ENCODE results near the gene FKBP6.
"Not testable (repeated sequence)": the region's sequence is repeated elsewhere in the genome, so short reads cannot be mapped to it uniquely, and the experiment has no call there.

The FKBP6 gene

DNA sequence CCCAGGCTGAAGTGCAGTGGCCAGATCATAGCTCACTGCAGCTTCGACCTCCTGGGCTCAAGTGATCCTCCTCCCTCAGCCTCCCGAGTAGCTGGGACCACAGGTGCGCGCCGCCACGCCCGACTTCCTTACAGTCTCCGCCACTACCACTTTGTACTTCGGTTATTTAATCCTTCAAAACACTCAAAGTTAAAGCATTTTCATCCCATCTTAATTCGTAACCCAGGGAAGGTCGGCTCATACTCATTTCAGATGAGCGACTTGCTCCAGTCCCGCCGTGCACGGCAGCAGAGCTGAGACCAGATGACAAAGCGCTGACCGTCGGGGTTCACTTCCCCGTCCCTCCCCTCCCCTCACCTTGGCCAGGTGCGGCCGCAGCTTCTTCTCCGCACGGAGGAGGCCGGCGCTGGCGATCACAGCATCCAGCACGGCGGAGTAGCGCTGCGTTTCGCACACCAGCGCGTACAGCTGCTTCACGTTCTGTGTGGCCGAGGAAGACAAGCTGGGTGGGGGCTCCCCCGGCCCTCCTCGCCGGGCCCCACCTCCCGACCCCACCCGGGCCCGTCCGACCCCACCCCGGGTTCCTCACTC, 19.8 kb upstream of the FKBP6 start:
- peak overlapping the region; percentile 64 for H3K4me3 ChIP-seq (ENCODE audit: low read length)
- DNase-seq (ENCODE audit: low read depth) = peak; percentile 24
- TF ChIP-seq, protein P1, sequence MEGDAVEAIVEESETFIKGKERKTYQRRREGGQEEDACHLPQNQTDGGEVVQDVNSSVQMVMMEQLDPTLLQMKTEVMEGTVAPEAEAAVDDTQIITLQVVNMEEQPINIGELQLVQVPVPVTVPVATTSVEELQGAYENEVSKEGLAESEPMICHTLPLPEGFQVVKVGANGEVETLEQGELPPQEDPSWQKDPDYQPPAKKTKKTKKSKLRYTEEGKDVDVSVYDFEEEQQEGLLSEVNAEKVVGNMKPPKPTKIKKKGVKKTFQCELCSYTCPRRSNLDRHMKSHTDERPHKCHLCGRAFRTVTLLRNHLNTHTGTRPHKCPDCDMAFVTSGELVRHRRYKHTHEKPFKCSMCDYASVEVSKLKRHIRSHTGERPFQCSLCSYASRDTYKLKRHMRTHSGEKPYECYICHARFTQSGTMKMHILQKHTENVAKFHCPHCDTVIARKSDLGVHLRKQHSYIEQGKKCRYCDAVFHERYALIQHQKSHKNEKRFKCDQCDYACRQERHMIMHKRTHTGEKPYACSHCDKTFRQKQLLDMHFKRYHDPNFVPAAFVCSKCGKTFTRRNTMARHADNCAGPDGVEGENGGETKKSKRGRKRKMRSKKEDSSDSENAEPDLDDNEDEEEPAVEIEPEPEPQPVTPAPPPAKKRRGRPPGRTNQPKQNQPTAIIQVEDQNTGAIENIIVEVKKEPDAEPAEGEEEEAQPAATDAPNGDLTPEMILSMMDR (IDR thresholded peaks at IDR 0.05; ENCODE audit: insufficient read depth, low read depth, low read length, missing control alignments) = no peak

- peak within 1 kb of the TSS; percentile 64 for H3K4me3 ChIP-seq (ENCODE audit: low read length)
- TF ChIP-seq, protein P1 (IDR thresholded peaks at IDR 0.05; ENCODE audit: insufficient read depth, low read depth, low read length, missing control alignments) = no peak
- peak; percentile 44 for DNase-seq (ENCODE audit: low read depth)
Observed at GRCh38 chr7:73308665-73309214, 19.2 kb upstream of the FKBP6 start, which contains the start of gene NSUN5. Gene NSUN5 (minus strand): TSS chr7:73308826. CDS start chr7:73308790, 36 bp downstream.

DNA sequence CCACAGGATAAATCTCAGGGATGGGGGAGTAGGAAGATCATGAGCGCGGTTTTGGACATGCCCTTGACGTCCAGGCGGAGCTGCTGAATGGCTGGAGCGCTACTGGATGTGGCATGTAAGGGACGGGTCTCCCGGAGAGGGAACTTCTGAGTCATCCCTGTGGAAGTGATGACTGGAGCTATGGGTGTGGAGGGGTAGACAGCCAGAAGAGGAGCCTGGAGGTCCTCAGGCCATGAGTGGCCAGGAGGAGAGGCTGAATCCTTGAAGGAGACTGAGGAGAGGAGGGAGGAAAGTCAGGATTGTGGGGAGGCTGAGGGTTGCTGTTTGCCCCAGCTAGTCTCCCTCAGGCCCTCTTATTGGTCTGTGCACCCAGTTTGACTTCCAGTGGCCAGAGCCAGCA, 16.5 kb upstream of the FKBP6 start:
- DNase-seq (ENCODE audit: low read depth) = peak; percentile 17
- not testable (repeated sequence) for H3K4me3 ChIP-seq (ENCODE audit: low read length)

DNA sequence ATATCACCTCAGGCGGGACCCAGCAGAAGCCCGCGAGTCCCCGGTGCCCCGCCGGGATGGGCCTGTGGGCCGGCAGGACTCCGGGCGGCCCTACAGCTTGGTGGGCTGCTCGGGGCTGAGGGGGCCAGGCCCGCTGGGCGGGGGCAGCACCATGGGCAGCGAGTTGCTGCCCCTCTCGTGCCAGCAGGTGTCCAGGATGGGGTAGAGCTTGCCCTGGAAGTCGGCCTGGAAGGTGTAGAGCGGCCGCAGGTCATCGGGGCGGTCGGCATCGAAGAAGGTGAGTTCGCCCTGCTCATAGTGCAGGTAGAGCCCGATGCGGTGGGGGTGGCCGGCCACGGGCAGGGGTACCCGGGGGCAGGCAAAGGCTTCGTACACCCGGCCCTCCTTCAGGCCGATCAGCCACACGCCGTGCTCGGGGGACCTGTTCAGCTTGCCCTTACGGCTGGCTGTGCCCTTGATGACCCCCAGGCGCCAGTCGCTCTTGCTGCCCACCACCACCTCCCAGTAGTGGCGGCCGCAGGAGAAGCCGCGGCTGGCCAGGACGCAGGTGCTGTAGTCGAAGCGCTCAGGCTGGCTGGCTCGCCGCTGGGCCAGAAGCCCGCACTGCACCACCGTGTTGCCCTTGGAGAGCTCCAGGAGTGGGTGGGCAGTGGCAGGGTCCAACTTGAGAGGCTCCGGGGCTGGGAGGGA, 15.0 kb upstream of the FKBP6 start:
- DNase-seq (ENCODE audit: low read depth) = no peak
- TF ChIP-seq, protein P1 (IDR thresholded peaks at IDR 0.05; ENCODE audit: insufficient read depth, low read depth, low read length, missing control alignments) = no peak

DNA sequence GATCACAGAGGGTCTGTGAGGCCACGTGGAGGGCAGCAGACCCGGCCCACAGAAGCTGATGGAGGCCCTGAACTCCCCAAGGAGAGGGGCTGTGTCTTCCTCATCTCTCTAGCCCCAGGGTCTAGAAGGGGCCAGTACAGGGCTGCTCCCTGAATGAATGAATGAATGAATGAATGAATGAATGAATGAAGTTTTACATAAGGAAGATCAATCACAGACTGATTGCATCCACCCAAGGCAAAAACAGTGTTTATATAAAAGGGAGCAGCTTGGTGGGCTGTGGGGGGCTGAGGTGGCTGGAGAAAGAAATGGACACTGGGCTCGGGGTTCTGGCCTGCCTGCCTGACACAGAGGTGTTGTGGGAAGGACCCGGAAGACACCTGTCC, 14.4 kb upstream of the FKBP6 start:
- TF ChIP-seq, protein P1 (IDR thresholded peaks at IDR 0.05; ENCODE audit: insufficient read depth, low read depth, low read length, missing control alignments) = no peak
- no peak for DNase-seq (ENCODE audit: low read depth)
- no peak overlapping the region for H3K4me3 ChIP-seq (ENCODE audit: low read length)

More for the DNA sequence above, 15.0 kb upstream of the FKBP6 start:
- no peak overlapping the region for H3K4me3 ChIP-seq (ENCODE audit: low read length)

- no peak for DNase-seq (ENCODE audit: low read depth)
- TF ChIP-seq, protein P1 (IDR thresholded peaks at IDR 0.05; ENCODE audit: insufficient read depth, low read depth, low read length, missing control alignments) = no peak
- H3K4me3 ChIP-seq (ENCODE audit: low read length) = no peak overlapping the region
Observed at GRCh38 chr7:73314271-73314670, 13.7 kb upstream of the FKBP6 start.

DNA sequence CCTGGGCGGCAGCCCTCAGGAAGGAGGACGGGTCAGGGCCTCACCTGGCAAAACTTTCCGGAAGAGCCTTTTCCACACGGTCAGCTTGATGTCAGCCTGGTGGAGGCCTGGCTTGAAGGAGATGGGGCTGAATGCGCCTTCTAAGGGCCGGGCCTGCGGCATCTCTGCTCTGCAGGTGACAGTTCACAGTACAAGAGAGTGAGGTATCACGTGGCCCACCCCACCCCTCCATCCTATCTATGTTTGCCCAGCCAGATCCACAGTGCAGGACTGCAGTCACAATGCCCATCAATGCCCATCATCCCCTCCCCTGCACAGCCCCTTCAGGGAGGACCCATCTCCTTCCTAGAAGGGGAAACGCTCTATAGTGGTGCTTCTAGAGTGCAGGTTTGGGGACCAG, 11.4 kb upstream of the FKBP6 start:
- H3K4me3 ChIP-seq (ENCODE audit: low read length) = no peak overlapping the region
- TF ChIP-seq, protein P1 (IDR thresholded peaks at IDR 0.05; ENCODE audit: insufficient read depth, low read depth, low read length, missing control alignments) = no peak
- no peak for DNase-seq (ENCODE audit: low read depth)

GRCh38 chr7:73318656-73319204, 9.2 kb upstream of the FKBP6 start:
- not testable (repeated sequence) for H3K4me3 ChIP-seq (ENCODE audit: low read length); DNase-seq (ENCODE audit: low read depth)

DNA sequence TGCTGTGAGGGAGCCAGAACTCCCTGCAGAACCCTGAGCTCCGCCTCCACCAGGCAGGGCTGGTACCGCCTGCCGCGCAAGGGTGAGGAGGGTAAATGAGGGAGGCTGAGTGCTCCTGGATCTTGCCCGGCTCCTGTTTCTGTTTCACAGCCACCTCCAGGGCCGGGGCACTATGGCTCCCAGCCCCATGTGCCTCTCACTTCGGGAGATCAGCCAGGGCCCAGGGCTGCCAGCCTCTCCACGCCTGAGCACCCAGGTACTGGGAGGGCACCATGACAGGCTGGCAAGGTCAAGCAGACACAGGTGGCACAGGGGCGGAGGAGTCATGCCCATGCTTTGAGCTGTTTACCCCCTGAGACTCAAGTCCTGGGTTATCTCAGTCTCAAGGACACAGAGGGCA, 8.4 kb upstream of the FKBP6 start:
- not testable (repeated sequence) for DNase-seq (ENCODE audit: low read depth); H3K4me3 ChIP-seq (ENCODE audit: low read length)

- not testable (repeated sequence) for DNase-seq (ENCODE audit: low read depth); H3K4me3 ChIP-seq (ENCODE audit: low read length)
Observed at GRCh38 chr7:73320009-73320408, 8.0 kb upstream of the FKBP6 start.

- not testable (repeated sequence) for H3K4me3 ChIP-seq (ENCODE audit: low read length); DNase-seq (ENCODE audit: low read depth)
Observed at GRCh38 chr7:73323434-73324080, 4.4 kb upstream of the FKBP6 start.
